ENCODE data around the gene SART3. TPM values are rescaled to one million over a fixed set of nuclear protein-coding genes. Genes with fewer than 3 reads are reported as not detected.

Gene SART3
- total and polyA plus RNA-seq, 9 donors: 27.9 to 55.3 (median 46.8) TPM

- DNase-seq: no peak
- no peak for TF ChIP-seq EP300 (IDR thresholded peaks at IDR 0.05)
- TF ChIP-seq POLR2A (IDR thresholded peaks at IDR 0.05): no peak
- no peak for TF ChIP-seq CTCF (IDR thresholded peaks at IDR 0.05)
- Histone ChIP-seq H3K9me3 (no peaks in the 10 kb centered on the region), H3K36me3 (no peaks in the 10 kb centered on the region), H3K4me3 (no peak overlapping the region), H3K27ac (no peak overlapping the region), H3K27me3 (no peaks in the 10 kb centered on the region), H3K4me1 (ENCODE audit: insufficient read depth) (peaks cover 7% of the 10 kb centered on the region)
- intact Hi-C loops (cut with DNase I): no loop called here
- WGBS, 3 donors: 87 to 92% (median 91%) methylated on average over 5 of the region's 5 CpGs
These were observed 7.2 kb downstream of the SART3 start for GRCh38 chr12:108553799-108554198.

GRCh38 chr12:108551535-108551934 lies 9.4 kb downstream of the SART3 start:
- peaks cover 2% of the 10 kb centered on the region for H3K4me1 ChIP-seq (ENCODE audit: insufficient read depth)
- H3K27me3 ChIP-seq: no peaks in the 10 kb centered on the region
- no peak overlapping the region for H3K27ac ChIP-seq
- no peak for DNase-seq
- H3K36me3 ChIP-seq: no peaks in the 10 kb centered on the region
- no peak for TF ChIP-seq CTCF (IDR thresholded peaks at IDR 0.05)
- no peak for TF ChIP-seq POLR2A (IDR thresholded peaks at IDR 0.05)
- TF ChIP-seq EP300 (IDR thresholded peaks at IDR 0.05): no peak
- no peak overlapping the region for H3K4me3 ChIP-seq
- 73 to 78% (median 77%) methylated on average over 5 of the region's 5 CpGs for WGBS, 3 donors
- no peaks in the 10 kb centered on the region for H3K9me3 ChIP-seq
- intact Hi-C loops (cut with DNase I): no loop called here

GRCh38 chr12:108548954-108549521 lies 11.9 kb downstream of the SART3 start:
- TF ChIP-seq CTCF (IDR thresholded peaks at IDR 0.05) (no peak), POLR2A (IDR thresholded peaks at IDR 0.05) (no peak), EP300 (IDR thresholded peaks at IDR 0.05) (no peak)
- H3K36me3 ChIP-seq: no peaks in the 10 kb centered on the region

GRCh38 chr12:108547686-108548085 lies 13.3 kb downstream of the SART3 start:
- intact Hi-C loops (cut with DNase I): no loop called here
- Histone ChIP-seq H3K27me3 (no peaks in the 10 kb centered on the region), H3K9me3 (no peaks in the 10 kb centered on the region), H3K27ac (no peak overlapping the region), H3K4me3 (no peak overlapping the region), H3K4me1 (ENCODE audit: insufficient read depth) (peaks cover 2% of the 10 kb centered on the region), H3K36me3 (no peaks in the 10 kb centered on the region)
- no peak for TF ChIP-seq CTCF (IDR thresholded peaks at IDR 0.05)
- no peak for TF ChIP-seq EP300 (IDR thresholded peaks at IDR 0.05)
- no peak for TF ChIP-seq POLR2A (IDR thresholded peaks at IDR 0.05)
- no peak for DNase-seq
- WGBS, 3 donors: 74 to 84% (median 80%) methylated on average over 9 of the region's 9 CpGs

More at GRCh38 chr12:108548954-108549521, 11.9 kb downstream of the SART3 start:
- Histone ChIP-seq H3K27me3 (no peaks in the 10 kb centered on the region), H3K4me1 (ENCODE audit: insufficient read depth) (peaks cover 2% of the 10 kb centered on the region), H3K4me3 (no peak overlapping the region), H3K9me3 (no peaks in the 10 kb centered on the region), H3K27ac (no peak overlapping the region)
- WGBS, 3 donors: 60 to 74% (median 61%) methylated on average over 7 of the region's 7 CpGs
- intact Hi-C loops (cut with DNase I): no loop called here
- no peak for DNase-seq
